Measurements from ENCODE around the gene PARD6A.
A peak's percentile ranks its signal among the peaks of the same experiment; 100 is the strongest.

The PARD6A gene, protein sequence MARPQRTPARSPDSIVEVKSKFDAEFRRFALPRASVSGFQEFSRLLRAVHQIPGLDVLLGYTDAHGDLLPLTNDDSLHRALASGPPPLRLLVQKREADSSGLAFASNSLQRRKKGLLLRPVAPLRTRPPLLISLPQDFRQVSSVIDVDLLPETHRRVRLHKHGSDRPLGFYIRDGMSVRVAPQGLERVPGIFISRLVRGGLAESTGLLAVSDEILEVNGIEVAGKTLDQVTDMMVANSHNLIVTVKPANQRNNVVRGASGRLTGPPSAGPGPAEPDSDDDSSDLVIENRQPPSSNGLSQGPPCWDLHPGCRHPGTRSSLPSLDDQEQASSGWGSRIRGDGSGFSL

DNA sequence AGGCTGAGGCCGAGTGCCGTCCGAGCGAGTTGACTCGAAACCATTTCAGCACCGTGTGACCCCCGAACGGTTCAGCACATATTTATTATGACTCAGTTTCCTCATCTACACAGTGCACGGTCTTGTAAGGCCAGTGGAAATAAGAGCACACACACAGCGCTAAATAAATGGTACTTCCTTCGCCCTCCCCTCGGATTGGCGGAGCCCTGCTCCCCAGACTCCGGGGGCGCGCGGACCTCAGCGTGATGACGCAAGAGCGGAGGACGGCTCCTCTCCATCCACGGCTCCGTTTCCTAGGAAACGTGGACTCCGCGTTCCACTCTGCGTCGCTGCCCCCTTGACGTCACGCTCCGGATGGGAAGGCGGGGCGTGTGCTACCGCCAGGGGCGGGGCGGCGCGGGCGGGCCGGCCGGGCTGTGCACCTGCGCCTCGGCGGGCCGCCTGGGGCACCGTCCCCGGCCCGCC is at the start of gene PARD6A:
TSS of gene PARD6A (plus strand) at position 397 of the 465 bp plus-strand sequence. CDS start 79 bp downstream, outside the sequence.
- DNase-seq: peak; percentile 83 to 96 (median 92)

DNA sequence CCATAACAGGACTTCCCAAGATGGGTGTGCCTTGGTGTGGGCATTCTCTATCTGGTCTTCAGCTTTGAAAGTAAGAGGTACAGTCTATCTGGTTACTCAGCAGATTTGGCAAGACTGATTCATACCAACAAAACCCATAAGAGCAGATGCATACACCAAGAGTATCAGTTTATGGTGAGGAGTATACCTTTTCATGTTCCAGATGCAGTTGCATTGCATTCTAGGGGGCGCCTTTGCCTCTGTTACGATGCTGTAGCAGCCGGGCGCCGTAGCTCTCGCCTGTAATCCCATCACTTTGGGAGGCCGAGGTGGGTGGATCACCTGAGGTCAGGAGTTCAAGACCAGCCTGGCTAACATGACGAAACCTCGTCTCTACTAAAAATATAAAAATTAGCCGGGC is 47.0 kb upstream of the PARD6A start:
- DNase-seq: peak in 1 of 6 experiments; percentile 1

DNA sequence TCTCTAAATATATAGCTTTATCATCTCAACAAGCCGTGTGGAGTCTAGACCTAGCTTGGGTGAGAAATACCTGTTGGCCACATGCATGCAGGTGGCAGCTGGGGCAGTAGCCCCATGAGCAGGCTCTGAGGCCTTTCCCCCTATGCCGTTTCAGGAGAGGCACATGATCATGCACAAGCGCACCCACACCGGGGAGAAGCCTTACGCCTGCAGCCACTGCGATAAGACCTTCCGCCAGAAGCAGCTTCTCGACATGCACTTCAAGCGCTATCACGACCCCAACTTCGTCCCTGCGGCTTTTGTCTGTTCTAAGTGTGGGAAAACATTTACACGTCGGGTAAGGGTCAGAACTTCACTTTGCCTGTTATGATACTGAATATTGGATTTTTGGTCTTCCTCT is 32.5 kb upstream of the PARD6A start:
- DNase-seq: no peak

DNA sequence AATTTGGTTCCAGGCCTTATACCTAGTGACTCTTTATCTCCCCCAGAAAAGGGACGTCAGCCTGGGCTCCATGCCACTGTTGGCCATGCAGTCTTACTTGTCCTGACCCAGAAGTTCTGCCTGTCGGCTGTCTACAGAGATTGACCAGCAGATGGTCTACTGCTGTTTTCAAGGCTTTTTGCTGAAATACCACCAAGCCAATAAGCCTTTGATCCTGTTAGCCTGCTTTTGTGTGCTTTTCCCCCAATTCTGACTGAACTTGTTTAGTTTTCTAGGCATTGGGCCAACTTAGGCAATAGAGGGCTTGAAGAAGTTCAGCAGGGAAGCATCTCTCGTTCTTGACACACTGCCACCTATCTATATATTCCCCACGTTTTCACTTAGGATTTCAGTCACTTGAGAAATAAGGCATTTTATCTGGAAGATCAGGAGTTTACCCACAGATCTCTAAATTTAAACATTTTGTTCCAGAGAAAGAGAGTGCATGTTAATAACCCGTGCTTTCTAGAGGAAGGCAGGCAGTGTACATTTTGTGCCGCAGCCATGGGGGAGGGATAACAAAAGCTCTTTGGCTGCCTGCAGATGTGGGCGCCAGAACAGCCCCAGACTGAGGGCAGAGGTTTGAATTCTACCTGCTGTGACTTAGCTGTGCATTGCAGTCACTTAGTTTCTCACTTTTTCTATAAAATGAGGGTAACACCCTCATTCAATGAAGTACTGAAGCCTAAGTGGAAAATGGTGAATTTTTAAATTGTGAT is 28.2 kb upstream of the PARD6A start:
- DNase-seq: no peak

DNA sequence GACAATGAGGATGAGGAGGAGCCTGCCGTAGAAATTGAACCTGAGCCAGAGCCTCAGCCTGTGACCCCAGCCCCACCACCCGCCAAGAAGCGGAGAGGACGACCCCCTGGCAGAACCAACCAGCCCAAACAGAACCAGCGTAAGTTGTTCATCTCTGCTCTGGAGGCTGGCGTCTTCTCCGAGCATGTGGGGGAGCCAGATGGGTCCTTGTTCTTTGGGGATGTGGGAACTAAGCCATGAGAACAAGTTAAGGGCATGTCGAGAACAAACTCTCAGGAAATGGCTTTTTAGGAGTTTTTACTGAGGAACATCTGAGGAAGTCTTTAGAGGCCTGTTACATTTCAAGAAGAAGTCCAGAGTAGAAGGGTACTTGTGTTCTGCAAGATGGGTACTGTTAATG is 24.0 kb upstream of the PARD6A start:
- no peak for DNase-seq

DNA sequence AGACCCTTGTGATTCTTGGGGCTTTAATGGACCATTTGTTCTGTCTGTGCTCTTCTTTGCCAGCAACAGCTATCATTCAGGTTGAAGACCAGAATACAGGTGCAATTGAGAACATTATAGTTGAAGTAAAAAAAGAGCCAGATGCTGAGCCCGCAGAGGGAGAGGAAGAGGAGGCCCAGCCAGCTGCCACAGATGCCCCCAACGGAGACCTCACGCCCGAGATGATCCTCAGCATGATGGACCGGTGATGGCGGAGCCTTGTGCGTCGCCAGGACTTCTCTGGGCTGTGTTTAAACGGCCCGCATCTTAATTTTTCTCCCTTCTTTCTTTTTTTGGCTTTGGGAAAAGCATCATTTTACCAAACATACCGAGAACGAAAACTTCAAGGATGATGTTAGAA is 23.1 kb upstream of the PARD6A start:
- DNase-seq: no peak

DNA sequence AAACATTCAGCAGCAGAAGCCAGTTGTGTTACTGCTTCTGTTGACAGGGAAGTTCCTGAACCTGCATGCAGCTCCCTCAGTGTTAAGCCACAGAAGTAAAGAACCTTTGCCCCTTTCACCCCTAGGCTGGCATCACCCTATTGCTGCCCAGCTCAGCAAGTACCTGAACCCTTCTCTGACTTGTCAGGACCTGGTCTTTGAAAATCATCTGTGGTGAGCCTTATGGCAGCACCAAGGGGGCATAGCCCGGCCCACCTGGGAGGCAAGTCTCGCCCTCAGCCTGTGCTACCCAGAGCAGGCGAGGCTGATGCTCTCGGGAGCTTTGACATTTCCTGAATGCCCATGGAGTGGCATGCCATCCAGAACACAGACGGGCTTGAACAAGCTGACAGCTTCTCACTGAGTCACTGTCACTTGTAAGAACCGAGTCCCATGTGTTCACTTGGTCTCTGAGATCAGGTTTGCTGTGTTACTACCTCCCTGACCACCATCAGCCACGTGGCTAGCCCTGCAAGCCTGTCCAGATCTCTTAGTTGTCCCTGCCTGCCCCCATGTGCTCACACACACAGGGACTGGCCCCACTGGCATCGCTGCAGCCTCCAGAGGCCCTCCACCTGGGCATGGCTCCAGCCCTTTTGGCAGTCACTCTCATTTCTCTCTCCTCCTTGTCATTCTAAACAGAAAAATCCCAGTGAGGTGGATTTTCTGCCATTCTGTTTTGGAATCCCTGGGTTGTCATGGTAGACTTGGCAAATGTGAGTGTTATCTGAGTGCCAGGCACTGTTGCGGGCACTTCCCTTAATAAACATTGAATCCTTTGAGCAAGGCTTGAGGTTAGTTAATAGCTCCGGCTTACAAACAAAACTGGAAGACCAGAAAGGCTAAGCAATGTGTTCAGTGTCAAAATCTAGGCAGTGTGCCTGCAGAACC is 18.7 kb upstream of the PARD6A start:
- no peak for DNase-seq

DNA sequence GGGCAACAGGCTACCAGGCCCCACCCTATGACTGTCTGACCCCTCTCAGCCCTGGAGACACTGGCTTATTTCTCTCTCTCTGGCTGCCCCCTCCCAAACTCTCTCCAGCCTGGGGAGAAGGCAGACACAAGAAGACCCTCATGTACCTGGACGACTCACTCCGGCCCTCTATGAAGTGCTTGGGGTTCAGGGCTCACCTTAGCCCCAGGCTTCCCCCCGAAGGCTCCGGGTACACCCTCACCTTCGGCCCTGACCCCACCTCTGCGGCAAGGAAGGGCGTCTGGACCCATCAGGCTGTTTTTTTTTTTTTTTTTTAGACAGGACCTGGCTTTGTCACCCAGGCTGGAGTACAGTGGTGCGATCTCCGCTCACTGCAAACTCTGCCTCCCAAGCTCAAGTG is 16.7 kb upstream of the PARD6A start:
- no peak for DNase-seq

DNA sequence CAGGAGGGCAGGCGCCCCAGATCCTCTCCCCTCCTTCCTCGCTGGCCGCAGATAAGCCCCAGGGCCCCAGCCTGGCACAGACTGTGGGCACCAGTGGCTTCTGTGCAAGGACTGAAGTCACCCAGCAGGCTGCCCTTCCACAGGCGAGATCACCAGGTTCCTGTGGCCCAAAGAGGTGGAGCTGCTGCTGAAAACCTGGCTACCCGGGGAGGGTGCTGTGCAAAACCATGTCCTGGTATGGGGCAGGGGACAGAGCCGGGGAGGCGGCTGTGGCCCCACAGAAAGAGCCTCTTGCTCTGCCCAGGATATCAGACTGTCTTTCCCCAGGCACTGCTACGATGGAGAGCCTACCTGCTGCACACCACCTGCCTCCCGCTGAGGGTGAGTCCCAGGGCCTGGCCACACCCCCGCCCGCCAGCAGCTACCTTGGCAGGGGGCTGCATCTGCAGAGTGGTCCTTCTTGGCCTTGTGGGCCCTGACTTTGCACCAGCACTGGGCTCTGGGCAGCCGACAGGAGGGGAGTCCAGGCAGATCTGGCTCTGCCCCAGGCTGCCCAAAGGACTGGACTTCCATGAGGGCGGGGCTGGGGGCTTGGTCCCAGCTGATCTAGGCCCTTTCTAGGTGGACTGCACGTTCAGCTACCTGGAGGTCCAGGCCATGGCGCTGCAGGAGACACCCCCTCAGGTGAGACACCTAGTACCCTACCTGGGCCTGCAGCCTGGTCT is 15.2 kb upstream of the PARD6A start:
- DNase-seq: peak in 2 of 6 experiments; percentile 41 to 51

DNA sequence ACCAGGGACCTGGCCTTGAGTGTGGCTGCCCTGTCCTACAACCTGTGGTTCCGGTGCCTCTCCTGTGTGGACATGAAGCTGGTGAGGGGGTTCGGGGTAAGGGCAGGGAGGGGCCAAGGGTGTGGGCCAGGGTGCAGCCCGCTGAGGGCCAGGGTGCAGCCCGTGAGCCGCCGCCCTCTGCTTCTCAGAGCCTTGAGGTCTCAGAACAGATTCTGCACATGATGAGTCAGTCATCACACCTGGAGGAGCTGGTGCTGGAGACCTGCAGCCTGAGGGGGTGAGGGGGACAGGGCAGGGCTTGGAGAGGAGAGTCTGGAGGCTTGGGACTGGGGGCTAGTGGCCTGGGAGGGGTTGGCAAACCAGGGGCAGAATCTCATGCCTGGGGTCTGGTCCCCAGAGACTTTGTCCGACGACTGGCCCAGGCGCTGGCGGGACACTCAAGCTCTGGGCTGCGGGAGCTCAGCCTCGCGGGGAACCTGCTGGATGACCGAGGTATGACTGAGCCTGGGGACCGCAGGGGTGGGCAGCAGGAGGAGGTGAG is 13.6 kb upstream of the PARD6A start:
- no peak for DNase-seq

DNA sequence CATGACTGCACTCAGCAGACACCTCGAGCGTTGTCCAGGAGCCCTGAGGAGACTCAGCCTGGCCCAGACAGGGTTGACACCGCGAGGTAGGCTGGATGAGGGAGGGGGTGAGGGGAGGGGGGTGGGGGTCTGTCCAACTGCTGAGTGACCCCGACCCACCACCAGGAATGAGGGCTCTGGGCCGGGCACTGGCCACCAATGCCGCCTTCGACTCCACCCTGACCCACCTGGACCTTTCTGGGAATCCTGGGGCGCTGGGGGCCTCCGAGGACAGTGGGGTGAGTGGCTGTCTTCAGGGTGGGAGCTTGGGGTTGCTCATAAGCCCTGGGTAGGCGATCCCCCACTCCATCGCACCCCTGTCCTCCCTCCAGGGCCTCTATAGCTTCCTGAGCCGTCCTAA is 13.1 kb upstream of the PARD6A start:
- no peak for DNase-seq

DNA sequence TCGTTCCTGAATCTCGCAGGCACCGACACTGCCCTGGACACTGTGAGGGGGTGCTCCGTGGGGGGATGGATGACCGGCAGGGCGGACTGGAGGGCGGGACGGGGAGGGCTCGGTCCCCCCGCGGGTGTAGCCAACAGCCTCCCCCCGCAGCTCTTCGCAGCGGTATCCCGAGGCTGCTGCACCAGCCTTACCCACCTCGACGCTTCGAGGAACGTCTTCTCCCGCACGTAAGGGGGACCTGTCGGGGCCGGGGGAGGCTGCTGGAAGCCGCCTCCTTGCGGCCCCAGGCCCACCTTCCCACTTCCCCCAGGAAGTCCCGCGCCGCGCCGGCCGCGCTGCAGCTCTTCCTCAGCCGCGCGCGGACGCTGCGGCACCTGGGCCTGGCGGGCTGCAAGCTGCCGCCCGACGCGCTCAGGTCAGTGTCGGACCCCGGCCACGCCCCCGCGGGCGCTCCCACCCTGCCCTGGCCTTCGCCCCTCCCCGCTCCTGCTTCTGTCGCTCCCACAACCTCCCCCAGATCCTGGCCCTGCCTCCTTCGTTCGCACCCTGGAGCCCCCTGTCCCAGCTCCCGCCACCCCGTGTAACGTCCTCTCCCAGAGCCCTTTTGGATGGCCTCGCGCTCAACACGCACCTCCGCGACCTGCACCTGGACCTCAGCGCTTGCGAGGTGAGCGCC is 12.5 kb upstream of the PARD6A start:
- DNase-seq: no peak

DNA sequence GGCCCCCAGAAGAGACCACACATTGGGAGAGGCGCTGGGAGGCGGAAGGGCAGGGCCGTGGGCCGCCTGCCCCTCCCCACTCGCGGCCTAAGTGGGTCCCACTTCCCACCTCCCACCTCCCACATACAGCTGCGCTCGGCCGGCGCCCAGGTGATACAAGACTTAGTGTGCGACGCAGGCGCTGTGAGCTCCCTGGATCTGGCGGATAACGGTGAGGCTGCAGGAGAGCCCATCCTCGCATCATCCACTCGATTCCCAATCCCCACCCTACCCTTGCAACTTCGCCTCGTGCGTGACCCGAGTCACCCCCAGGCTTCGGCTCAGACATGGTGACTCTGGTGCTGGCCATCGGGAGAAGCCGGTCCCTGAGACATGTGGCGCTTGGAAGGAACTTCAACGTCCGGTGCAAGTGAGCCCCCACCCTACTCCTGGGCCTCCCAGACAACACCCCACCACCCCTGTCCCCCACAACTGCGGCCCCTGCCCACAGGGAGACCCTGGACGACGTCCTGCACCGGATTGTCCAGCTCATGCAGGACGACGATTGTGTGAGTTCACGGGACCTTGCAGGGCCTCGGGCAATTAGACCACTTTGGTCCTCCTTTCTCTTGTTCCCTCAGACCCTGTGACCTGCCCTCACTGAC is 11.9 kb upstream of the PARD6A start:
- DNase-seq: no peak

DNA sequence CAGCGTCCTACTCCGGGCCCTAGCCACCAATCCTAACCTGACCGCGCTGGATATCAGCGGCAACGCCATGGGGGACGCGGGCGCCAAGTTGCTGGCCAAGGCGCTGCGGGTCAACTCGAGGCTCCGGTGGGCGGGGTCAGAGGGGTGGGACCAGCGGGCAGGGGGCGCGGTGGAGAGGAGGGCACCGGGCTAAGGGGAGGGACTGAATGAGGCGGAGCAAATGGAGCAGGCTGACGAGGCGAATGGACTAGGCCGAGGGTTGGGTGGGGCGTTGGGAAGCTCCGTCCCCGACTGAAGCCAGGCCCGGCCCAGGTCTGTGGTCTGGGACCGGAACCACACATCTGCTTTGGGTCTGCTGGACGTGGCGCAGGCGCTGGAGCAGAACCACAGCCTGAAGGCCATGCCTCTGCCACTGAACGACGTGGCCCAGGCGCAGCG is 11.2 kb upstream of the PARD6A start:
- no peak for DNase-seq

DNA sequence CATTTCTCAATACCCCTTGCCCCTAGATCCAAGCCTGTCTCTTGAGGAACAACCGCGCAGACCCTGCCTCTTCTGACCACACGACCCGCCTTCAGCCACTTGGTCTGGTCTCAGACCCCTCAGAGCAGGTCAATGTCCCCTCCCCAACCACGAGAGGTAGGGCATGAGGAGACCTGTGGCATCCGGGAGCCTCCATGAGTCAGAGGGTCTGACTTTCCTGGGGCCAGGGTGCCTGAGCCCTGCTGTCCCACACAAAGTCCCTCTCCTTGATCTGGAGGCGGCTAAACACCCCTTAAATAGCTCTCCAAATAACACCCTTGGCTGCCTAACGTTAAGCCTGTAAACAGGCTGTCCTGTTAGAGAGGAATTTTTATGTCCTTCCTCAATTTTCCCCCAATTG is 10.7 kb upstream of the PARD6A start:
- DNase-seq: no peak

DNA sequence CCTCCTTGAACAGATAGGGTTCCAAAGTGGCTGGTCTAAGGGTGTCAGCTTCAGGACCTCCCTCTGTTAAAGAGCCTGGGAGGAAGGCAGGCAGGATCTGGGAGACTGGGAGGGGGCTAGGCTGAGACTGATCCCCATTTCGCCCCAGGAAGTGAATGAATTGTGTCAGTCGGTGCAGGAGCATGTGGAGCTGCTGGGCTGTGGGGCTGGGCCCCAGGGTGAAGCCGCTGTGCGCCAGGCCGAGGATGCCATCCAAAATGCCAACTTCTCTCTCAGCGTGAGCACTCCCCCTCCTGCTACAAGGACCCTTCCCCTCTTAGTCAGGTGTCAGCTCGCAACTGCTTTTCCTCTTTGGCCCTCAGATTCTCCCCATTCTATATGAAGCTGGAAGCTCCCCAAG is 9.7 kb upstream of the PARD6A start:
- DNase-seq: no peak

DNA sequence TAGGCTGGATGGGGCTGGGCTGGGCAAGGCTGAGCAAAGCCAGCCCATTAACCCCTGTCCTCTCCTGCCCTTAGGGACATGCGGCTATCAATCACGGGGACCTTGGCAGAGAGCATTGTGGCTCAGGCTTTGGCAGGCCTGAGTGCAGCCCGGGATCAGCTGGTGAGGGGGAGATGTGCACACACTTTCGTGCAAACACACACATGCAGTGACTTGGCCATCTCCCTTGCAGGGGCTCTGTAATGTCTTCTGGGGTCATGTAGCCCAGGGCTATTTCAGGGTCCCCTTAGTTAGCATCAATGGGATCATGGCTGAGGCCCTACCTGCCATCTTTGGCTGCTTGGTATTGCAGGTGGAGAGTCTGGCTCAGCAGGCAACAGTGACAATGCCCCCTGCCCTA is 8.9 kb upstream of the PARD6A start:
- DNase-seq: no peak

DNA sequence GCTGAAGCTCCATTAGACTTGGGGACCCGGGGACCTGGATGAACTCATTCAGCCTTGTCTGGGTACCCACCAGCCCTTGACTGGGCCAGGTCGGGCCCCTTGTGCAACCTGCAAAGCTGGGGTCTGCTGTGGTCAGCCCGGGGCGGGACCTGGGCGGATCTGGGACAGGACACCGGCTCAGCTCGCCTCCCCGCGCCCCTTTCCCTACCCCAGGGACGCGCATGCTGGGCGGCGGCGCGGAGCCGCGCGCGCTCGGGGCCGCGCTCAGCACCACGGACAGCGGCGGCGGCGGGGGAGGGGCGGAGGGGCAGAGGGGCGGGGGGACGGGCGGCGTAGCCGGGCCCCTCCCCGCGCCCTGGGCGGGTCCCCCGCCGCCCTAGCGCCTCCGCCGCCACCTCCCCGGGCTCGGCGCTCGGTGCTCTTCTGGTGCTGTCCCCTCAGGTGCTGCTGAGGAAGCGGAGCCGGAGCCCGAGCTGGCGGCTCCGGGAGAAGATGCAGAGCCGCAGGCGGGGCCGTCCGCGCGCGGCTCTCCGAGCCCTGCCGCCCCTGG is 8.1 kb upstream of the PARD6A start:
- no peak for DNase-seq

DNA sequence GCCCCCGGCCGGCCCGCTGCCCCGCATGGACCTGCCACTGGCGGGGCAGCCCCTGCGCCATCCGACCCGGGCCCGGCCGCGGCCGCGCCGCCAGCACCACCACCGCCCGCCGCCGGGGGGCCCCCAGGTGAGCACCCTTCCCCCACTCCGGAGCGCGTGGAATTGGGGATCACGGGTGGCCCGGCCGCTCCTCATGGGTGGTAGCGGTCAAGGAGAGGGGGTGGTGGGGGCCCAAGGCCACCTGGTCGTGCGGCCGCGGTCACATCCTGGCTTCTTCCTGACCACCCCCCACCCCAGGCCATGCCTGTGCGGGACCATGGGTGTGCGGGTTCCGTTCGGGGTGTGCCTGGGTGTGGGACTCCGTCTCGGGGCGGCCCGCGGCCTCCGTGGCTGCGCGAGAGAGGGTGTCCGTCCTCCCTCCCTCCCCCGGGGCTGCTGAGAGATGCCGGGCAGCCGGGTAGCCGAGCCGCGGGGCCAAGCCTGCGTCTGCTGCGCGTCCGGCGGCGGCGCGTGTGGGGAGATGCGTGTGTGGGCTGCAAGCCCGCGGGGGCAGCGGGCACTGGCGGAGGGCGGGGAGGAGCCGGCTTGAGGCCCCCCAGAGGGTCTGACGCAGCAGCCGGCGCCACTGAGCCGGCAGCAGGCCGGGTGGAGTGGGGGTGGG is 7.5 kb upstream of the PARD6A start:
- no peak for DNase-seq

DNA sequence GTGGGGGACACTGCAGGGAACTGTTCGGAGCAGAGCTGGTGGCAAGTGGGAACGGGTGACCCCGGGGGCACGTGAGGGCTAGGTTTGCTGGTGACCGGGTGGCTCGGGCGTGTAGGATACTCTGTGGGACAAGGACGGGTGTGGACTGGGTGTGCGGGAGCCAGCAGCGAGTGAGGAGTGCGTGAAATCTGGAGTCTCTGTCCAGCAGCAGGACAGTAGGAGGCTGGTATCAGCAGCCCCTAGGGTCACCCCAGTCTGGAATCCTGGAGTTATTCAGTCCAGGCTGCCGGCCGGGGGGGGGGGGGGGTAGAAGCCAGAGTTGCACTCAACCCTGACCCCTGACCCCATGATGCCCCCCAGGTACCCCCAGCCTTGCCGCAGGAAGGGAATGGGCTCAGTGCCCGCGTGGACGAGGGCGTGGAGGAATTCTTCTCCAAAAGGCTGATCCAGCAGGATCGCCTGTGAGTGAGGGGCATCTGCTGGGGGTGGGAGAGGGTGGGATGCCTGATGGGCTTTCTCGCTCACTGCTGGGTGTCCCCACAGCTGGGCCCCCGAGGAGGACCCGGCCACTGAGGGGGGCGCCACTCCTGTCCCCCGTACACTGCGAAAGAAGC is 6.9 kb upstream of the PARD6A start:
- no peak for DNase-seq

All from stimulated activated naive CD4-positive, alpha-beta T cell (primary cell).